ENCODE measurements around the gene SLIT3.

The SLIT3 gene

GRCh38 chr5:168701641-168702040 lies 599.3 kb downstream of the SLIT3 start:
- FAIRE-seq = no peak
- DNase-seq (ENCODE audit: insufficient read length, low spot score) = no peak
- TF ChIP-seq CTCF (IDR thresholded peaks at IDR 0.05; ENCODE audit: insufficient read depth, missing control alignments) = no peak

- FAIRE-seq (no peak), DNase-seq (ENCODE audit: insufficient read length, low spot score) (no peak)
- no peak for TF ChIP-seq CTCF (IDR thresholded peaks at IDR 0.05; ENCODE audit: insufficient read depth, missing control alignments)
These were observed 601.9 kb downstream of the SLIT3 start for GRCh38 chr5:168699002-168699401.

DNA sequence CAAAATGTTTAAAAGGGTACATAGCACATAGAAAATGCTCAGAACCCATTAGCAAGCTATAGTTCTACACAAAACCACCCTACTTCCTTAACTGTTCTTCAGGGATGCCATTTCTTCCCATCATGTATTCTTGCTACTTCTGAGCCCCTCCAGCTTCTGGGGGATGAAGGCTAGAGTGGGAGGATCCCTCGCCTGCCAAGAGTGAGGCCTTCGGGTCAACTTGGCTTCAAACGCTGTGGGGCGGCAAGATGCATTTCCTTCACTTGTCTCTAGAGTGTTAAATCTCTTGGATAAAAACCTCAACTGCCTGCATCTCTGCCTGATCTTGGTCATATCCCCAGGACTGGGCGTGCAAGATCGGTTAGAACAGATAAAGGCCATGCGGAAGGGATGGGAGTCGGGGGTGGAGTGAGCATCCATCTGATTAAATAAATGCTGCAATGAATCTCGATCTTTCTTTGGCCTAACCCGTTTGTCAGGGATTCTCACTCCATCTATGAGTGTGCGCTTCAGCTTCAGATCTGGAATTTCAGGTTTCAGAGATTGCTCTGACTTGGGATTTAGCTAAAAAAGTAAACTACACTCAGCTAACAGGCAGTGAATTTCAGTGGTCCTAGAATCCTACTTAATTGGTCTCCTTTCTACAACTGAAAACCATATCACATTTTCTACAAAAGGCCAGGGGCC lies 603.8 kb downstream of the SLIT3 start:
- no peak for TF ChIP-seq CTCF (IDR thresholded peaks at IDR 0.05; ENCODE audit: insufficient read depth, missing control alignments)
- no peak for DNase-seq (ENCODE audit: insufficient read length, low spot score)
- no peak for FAIRE-seq

- no peak for FAIRE-seq
- no peak for DNase-seq (ENCODE audit: insufficient read length, low spot score)
- TF ChIP-seq CTCF (IDR thresholded peaks at IDR 0.05; ENCODE audit: insufficient read depth, missing control alignments) = no peak
These were observed 604.3 kb downstream of the SLIT3 start for GRCh38 chr5:168696611-168697010.

DNA sequence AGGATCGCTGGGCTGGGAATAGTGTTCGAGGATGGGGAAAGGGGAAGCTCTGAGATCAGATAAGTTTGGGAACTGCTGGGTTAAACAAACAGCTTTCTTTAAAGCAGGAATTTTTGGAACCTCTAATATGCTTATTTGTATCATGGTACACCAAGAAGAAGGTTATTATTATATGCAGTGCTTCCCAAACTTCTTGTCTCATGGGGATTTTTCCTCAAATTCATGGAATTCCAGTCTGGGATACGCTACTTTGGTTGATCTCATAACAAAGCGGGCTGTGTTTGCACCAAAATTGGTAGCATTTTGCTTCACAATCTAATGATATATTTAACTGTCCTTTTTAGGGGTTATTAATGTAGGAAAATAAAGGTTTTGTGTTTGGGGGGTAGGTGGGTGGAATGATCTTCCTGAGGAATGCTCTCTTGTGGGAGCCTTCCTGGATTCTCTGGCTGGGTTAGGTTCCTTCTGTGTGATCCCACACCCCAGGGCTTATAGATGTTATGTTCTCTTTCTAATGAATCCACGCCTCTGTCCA lies 605.6 kb downstream of the SLIT3 start:
- DNase-seq (ENCODE audit: insufficient read length, low spot score) = no peak
- TF ChIP-seq CTCF (IDR thresholded peaks at IDR 0.05; ENCODE audit: insufficient read depth, missing control alignments) = no peak
- no peak for FAIRE-seq

DNA sequence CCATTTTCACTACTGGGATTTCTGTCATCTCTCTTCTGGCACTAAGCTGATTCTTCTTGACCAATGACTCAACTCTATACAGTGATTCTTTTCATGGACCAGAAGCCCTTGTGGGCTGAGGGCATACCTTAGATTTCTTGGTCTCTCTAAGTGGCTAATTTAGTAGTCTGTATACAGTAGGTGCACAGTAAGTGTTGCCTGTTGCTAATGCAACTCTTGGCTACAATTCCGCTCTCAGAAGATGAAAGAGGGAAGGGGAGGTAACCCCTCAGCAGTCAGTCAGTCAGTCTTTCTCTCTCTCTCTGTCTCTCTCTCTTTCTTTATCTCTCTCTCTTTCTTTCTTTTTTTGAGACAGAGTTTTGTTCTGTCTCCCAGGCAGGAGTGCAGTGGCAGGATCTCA lies 606.6 kb downstream of the SLIT3 start:
- DNase-seq (ENCODE audit: insufficient read length, low spot score) (no peak), FAIRE-seq (no peak)
- TF ChIP-seq CTCF (IDR thresholded peaks at IDR 0.05; ENCODE audit: insufficient read depth, missing control alignments) = no peak

DNA sequence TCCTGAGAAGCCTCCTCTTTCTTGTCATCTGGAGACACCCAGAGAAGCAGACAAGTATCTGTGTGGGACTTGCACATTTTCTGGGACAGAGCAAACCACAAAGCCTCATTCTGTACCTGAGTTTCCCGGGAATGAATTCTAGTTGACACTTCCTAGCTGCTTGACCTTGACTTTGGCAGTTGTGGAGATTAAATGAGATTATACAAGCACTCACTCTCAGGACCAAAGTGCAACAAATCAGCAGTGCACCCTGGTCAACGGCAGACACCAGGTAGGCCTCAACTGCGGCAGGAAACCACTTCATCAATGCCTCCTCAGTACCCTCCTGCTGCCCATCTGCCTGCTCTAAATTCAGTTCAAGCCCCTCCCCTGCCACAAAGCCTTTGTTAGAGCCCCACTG lies 607.1 kb downstream of the SLIT3 start:
- no peak for DNase-seq (ENCODE audit: insufficient read length, low spot score)
- no peak for FAIRE-seq
- TF ChIP-seq CTCF (IDR thresholded peaks at IDR 0.05; ENCODE audit: insufficient read depth, missing control alignments) = no peak

Measured in D721Med (cell line).